HG02588 (cell line): ENCODE data around the gene AGRN.
"Not testable (repeated sequence)": the region's sequence is repeated elsewhere in the genome, so short reads cannot be mapped to it uniquely, and the experiment has no call there.

ENCODE experiments used
- ATAC-seq: cut with Tn5 transposase; IDR thresholded peaks from one replicate; pipeline ENCODE4 v1.9.1; 2021; ENCODE audit warnings: mild to moderate bottlenecking, moderate library complexity; ENCODE audit not compliant: unreplicated experiment

AGRN gene

GRCh38 chr1:1088801-1089680, 69.1 kb downstream of the AGRN start:
- no peak for ATAC-seq

DNA sequence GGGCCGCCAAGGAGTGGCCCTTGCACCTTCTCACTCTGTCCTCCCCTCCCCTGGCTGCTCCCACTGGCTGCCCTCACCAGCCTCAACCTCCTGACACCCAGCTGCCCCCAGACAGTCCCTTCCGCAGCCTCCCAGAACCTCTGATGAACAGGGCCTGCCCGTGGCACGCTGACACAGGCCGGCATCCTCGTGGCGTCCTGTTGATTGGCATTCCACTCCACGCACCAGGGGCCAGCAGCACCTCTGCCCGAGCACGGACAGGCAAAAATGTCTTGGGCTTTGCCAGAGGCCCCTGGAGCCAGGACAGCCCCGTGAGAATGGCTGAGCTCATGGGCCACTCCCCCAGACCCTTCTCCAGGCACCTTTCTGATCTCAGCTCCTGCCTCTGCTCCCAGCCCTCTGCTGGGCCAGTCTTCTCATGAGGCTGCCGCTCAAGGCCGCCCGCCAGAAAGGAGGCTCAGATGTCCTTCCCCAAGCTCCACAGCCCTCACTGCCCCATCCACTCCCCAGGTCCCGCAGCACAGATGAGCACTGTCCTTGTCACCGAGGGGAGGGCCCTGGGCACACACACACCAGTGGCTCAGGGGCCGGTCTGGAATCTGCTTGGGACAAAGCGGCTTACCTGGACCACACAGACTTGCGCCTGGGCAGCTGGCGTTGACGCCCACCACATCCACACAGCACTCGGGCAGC, 70.0 kb downstream of the AGRN start:
- no peak for ATAC-seq

- ATAC-seq: no peak
These were observed 70.8 kb downstream of the AGRN start for GRCh38 chr1:1090424-1091343.

- no peak for ATAC-seq
These were observed 71.6 kb downstream of the AGRN start for GRCh38 chr1:1091344-1092148.

- no peak for ATAC-seq
These were observed 72.4 kb downstream of the AGRN start for GRCh38 chr1:1092149-1092855.

DNA sequence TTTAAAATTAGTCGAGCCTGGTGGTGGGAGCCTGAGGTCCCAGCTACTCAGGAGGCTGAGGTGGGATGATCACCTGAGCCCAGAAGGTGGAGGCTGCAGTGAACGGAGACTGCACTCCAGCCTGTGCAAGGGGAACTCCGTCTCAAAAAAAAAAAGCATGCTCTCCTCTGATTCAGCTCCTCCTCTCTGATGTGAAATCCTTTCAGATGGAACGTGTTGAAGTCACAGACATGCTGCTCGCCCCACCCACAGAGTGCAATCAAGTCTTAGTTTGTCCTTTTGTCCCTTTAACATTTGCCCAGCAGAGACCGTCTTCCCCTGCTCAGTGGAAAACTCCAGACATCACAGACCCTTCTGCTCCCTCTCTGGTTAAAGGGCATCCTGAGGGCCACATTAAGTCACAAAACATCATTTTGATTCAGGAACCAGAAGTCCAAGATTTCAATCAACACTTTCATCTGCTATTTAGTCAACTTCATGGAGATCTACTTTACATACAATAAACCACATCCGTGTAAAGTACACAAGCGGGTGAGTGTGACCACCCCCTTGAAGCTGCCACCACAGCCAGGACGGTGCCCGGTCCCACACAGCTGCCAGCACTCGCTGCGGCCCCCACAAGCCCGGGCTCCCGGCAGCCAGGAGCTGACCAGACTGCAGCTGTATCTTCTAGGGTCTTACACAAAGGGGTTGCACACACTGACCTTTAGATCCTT, 73.1 kb downstream of the AGRN start:
- no peak for ATAC-seq

DNA sequence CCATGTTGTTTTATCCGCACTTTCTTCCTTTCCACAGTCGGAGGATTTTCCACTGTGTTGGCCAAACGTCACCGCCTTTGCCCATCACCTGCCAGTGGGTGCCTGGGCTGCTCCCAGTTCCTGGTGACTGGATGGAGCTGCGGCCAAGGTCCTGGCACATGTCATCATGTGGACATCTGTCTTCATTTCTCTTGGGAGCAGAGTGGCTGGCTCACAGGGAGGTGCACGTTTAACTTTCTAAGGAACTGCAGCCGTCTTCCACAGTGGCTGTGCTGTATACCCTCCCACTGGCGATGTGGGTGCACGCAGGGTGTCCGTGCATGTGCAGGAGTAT, 73.7 kb downstream of the AGRN start:
- ATAC-seq: no peak

GRCh38 chr1:1094981-1095380, 75.1 kb downstream of the AGRN start:
- no peak for ATAC-seq

DNA sequence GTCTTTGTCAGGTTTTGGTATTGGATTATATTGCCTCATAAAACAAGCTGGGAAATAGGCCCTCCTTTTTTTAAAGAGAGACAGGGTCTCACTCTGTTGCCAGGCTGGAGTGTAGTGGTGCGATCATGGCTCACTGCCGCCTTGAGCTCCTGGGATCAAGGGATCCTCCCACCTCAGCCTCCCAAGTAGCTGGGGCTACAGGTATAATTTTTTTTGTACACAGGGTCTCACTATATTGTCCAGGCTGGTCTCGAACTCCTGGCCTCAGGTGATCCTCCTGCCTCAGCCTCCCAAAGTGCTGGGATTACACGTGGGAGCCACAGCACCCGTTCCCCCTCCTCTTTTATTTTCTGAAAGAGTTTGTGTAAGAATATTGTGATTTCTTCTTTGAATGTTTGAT, 76.2 kb downstream of the AGRN start:
- not testable (repeated sequence) for ATAC-seq

DNA sequence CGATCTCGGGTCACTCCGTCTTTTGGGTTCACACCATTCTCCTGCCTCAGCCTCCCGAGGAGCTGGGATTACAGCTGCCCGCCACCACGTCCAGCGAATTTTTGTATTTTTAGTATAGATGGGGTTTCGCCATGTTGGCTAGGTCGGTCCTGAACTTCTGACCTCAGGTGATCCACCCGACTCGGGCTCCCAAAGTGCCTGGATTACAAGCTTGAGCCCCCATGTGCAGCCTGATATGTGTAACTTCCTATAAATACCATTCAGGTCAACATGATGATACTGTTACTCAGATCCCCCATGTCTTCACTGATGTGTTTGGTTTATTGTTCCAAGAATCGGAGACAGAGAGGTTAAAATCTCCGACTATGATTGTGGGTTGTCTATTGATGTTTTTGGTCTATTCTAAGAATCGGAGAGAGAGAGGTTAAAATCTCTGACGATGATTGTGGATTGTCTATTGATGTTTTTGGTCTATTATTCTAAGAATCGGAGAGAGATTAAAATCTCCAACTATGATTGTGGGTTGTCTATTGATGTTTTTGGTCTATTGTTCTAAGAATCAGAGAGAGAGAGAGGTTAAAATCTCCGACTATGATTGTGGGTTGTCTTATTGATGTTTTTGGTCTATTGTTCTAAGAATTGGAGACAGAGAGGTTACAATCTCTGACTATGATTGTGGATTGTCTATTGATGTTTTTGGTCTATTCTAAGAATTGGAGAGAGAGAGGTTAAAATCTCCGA, 78.9 kb downstream of the AGRN start:
- ATAC-seq: no peak

GRCh38 chr1:1099506-1100183, 79.7 kb downstream of the AGRN start:
- no peak for ATAC-seq

- ATAC-seq: no peak
These were observed 80.4 kb downstream of the AGRN start for GRCh38 chr1:1100296-1100695.

DNA sequence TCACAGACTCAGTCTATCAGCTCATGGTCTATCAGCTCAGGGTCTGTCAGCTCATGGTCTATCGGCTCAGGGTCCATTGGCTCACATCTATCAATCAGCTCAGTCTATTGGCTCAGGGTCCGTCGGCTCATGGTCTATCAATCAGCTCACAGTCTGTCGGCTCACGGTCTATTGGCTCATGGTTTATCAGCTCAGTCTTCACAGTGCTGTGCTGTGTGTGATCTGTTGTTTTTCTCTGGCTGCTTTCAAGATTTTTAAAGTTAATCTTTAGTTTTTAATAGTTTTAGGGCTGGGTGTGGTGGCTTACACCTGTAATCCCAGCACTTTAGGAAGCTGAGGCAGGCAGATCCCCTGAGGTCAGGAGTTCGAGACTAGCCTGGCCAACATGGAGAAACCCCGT, 81.6 kb downstream of the AGRN start:
- no peak for ATAC-seq

- ATAC-seq: not testable (repeated sequence)
These were observed 84.2 kb downstream of the AGRN start for GRCh38 chr1:1104152-1104551.
